Lower leg skin (tissue), 4 donors: ENCODE data around the gene PROX1. TPM values are rescaled to one million over a fixed set of nuclear protein-coding genes. Genes with fewer than 3 reads are reported as not detected.

Source experiments
- DNase-seq, 2 donors: peaks; one replicate each; pipeline ENCODE4 v3.0.0-alpha.2; 2019; ENCODE audit warnings: low spot score in 2 of 2
- H3K4me3 ChIP-seq: fragments of 200-600 bp; sonication (generic); 2 replicates; pipeline ENCODE4 v1.5.1; 2017; ENCODE audit warnings: mild to moderate bottlenecking, low read depth; ENCODE audit not compliant: poor library complexity, severe bottlenecking
- CTCF ChIP-seq, 3 donors: fragments of 450-650 bp; IDR thresholded peaks; one replicate each; pipeline ENCODE4 v1.5.1; 2016; ENCODE audit warnings: antibody characterized with exemption in 3 of 3, mild to moderate bottlenecking in 3 of 3, moderate library complexity in 2 of 3
- POLR2A ChIP-seq, 2 donors: fragments of 450-650 bp; IDR thresholded peaks; one replicate each; pipeline ENCODE4 v1.6.1; 2016 to 2017; ENCODE audit warnings: antibody characterized with exemption in 2 of 2, mild to moderate bottlenecking in 1 of 2, moderate library complexity in 1 of 2
- WGBS, 2 donors: methylation state at CpG; one replicate each; pipeline ENCODE4 v1.1.5; 2018; 5-methylcytosine and 5-hydroxymethylcytosine counted together
- intact Hi-C: fragments of 100-400 bp; cut with DNase I; formaldehyde crosslinking; loops from one replicate; pipeline ENCODE4 v1.15.0; 2023; ENCODE audit warnings: low total_unique reads
- total RNA-seq, 4 donors: library from RNA; depleted of rRNA; stranded (reverse); fragments of >200 nt; gene quantifications; one replicate each; pipeline ENCODE4 v1.1.0, GENCODE V29; 2016

The PROX1 gene
- total RNA-seq, 4 donors from 2014 or later = 0.74 to 4.2 (median 1.9) TPM

- TF ChIP-seq CTCF (IDR thresholded peaks at IDR 0.05) (no peak), POLR2A (IDR thresholded peaks at IDR 0.05) (no peak)
- no peak overlapping the region for H3K4me3 ChIP-seq
- intact Hi-C loops = no loop called here
- no peak for DNase-seq
- WGBS, 2 donors = 90 to 92% methylated on average over 3 of the region's 3 CpGs
These were observed 33.5 kb downstream of the PROX1 start for GRCh38 chr1:214021321-214021720.

GRCh38 chr1:214022229-214022791 lies 34.5 kb downstream of the PROX1 start:
- TF ChIP-seq CTCF (IDR thresholded peaks at IDR 0.05) = no peak
- intact Hi-C loops = no loop called here
- no peak for DNase-seq
- 84% methylated on average over 5 of the region's 5 CpGs for WGBS, 2 donors
- H3K4me3 ChIP-seq = no peak overlapping the region

GRCh38 chr1:214022810-214023425 lies 35.1 kb downstream of the PROX1 start:
- WGBS, 2 donors = 69 to 77% methylated on average over 2 of the region's 2 CpGs
- no peak for DNase-seq
- TF ChIP-seq POLR2A (IDR thresholded peaks at IDR 0.05) (no peak), CTCF (IDR thresholded peaks at IDR 0.05) (no peak)
- intact Hi-C loops = no loop called here
- no peak overlapping the region for H3K4me3 ChIP-seq

GRCh38 chr1:214026985-214027384 lies 39.2 kb downstream of the PROX1 start:
- intact Hi-C loops = no loop called here
- no peak for DNase-seq
- no peak overlapping the region for H3K4me3 ChIP-seq
- 75 to 79% methylated on average over 5 of the region's 5 CpGs for WGBS, 2 donors
- TF ChIP-seq POLR2A (IDR thresholded peaks at IDR 0.05) = no peak
- TF ChIP-seq CTCF (IDR thresholded peaks at IDR 0.05) = no peak

GRCh38 chr1:214027498-214027897 lies 39.7 kb downstream of the PROX1 start:
- TF ChIP-seq CTCF (IDR thresholded peaks at IDR 0.05) (no peak), POLR2A (IDR thresholded peaks at IDR 0.05) (no peak)
- no peak for DNase-seq
- no peak overlapping the region for H3K4me3 ChIP-seq
- intact Hi-C loops = no loop called here
- 85 to 89% methylated on average over 5 of the region's 5 CpGs for WGBS, 2 donors

- H3K4me3 ChIP-seq = no peak overlapping the region
- DNase-seq = no peak
- 89 to 93% methylated on average over 5 of the region's 5 CpGs for WGBS, 2 donors
- intact Hi-C loops = no loop called here
- no peak for TF ChIP-seq CTCF (IDR thresholded peaks at IDR 0.05)
- no peak for TF ChIP-seq POLR2A (IDR thresholded peaks at IDR 0.05)
These were observed 40.3 kb downstream of the PROX1 start for GRCh38 chr1:214028095-214028494.
